SK-MEL-5 (cell line): ENCODE results near the gene ERC2. TPM values are rescaled to one million over a fixed set of nuclear protein-coding genes. Genes with fewer than 3 reads are reported as not detected.

Experiments used
- DNase-seq: peaks from one replicate; pipeline ENCODE4 v3.0.0-alpha.2; 2016; ENCODE audit warnings: low read depth, low spot score
- in situ Hi-C: cut with HindIII; loops from 2 replicates; pipeline ENCODE4 v1.10.0; 2016; ENCODE audit warnings: low sequenced_read_pairs, high pct_unique_total_duplicates, low pct_unique_long_range_greater_than_20kb
- total RNA-seq: library from RNA; depleted of rRNA; stranded (reverse); fragments of >200 nt; shearing (Covaris generic); gene quantifications from 2 replicates; pipeline ENCODE4 v1.2.3, GENCODE V29; 2014

Gene ERC2
- total RNA-seq, 1 experiment from 2014 or later: 0.50 TPM

- in situ Hi-C loops: no loop called here
- no peak for DNase-seq
Observed at GRCh38 chr3:56132762-56133161, 335.5 kb downstream of the ERC2 start.

GRCh38 chr3:56131974-56132590, 336.2 kb downstream of the ERC2 start:
- no peak for DNase-seq
- in situ Hi-C loops: no loop called here

- no peak for DNase-seq
- in situ Hi-C loops: no loop called here
Observed at GRCh38 chr3:56130036-56130435, 338.2 kb downstream of the ERC2 start.

GRCh38 chr3:56126632-56127031, 341.6 kb downstream of the ERC2 start:
- in situ Hi-C loops: no loop called here
- no peak for DNase-seq

- in situ Hi-C loops: no loop called here
- no peak for DNase-seq
Observed at GRCh38 chr3:56125358-56126005, 342.8 kb downstream of the ERC2 start.

- in situ Hi-C loops: no loop called here
- DNase-seq: no peak
Observed at GRCh38 chr3:56124546-56124945, 343.7 kb downstream of the ERC2 start.

GRCh38 chr3:56123487-56123886, 344.8 kb downstream of the ERC2 start:
- in situ Hi-C loops: no loop called here
- DNase-seq: no peak

- DNase-seq: no peak
- in situ Hi-C loops: no loop called here
Observed at GRCh38 chr3:56122911-56123310, 345.4 kb downstream of the ERC2 start.

- in situ Hi-C loops: no loop called here
- DNase-seq: no peak
Observed at GRCh38 chr3:56121716-56122115, 346.6 kb downstream of the ERC2 start.

GRCh38 chr3:56119575-56120349, 348.5 kb downstream of the ERC2 start:
- in situ Hi-C loops: no loop called here
- DNase-seq: no peak

GRCh38 chr3:56118968-56119367, 349.3 kb downstream of the ERC2 start:
- in situ Hi-C loops: no loop called here

GRCh38 chr3:56115698-56116097, 352.6 kb downstream of the ERC2 start:
- DNase-seq: no peak
- in situ Hi-C loops: no loop called here

More at GRCh38 chr3:56118968-56119367, 349.3 kb downstream of the ERC2 start:
- no peak for DNase-seq

- no peak for DNase-seq
- in situ Hi-C loops: no loop called here
Observed at GRCh38 chr3:56115199-56115598, 353.1 kb downstream of the ERC2 start.

GRCh38 chr3:56113908-56114307, 354.4 kb downstream of the ERC2 start:
- no peak for DNase-seq
- in situ Hi-C loops: no loop called here

GRCh38 chr3:56113231-56113630, 355.0 kb downstream of the ERC2 start:
- DNase-seq: no peak
- in situ Hi-C loops: no loop called here

- DNase-seq: no peak
- in situ Hi-C loops: no loop called here
Observed at GRCh38 chr3:56111606-56112304, 356.5 kb downstream of the ERC2 start.

GRCh38 chr3:56110886-56111285, 357.4 kb downstream of the ERC2 start:
- in situ Hi-C loops: no loop called here

GRCh38 chr3:56107157-56107556, 361.1 kb downstream of the ERC2 start:
- no peak for DNase-seq
- in situ Hi-C loops: no loop called here

More at GRCh38 chr3:56110886-56111285, 357.4 kb downstream of the ERC2 start:
- DNase-seq: no peak
